GM18873 (cell line): ENCODE results near the gene UBASH3B.

Experiments
- ATAC-seq: cut with Tn5 transposase; IDR thresholded peaks from one replicate; pipeline ENCODE4 v1.9.1; 2021; ENCODE audit warnings: mild to moderate bottlenecking, moderate library complexity, moderate number of reproducible peaks; ENCODE audit not compliant: unreplicated experiment, low FRiP score

Gene UBASH3B

DNA sequence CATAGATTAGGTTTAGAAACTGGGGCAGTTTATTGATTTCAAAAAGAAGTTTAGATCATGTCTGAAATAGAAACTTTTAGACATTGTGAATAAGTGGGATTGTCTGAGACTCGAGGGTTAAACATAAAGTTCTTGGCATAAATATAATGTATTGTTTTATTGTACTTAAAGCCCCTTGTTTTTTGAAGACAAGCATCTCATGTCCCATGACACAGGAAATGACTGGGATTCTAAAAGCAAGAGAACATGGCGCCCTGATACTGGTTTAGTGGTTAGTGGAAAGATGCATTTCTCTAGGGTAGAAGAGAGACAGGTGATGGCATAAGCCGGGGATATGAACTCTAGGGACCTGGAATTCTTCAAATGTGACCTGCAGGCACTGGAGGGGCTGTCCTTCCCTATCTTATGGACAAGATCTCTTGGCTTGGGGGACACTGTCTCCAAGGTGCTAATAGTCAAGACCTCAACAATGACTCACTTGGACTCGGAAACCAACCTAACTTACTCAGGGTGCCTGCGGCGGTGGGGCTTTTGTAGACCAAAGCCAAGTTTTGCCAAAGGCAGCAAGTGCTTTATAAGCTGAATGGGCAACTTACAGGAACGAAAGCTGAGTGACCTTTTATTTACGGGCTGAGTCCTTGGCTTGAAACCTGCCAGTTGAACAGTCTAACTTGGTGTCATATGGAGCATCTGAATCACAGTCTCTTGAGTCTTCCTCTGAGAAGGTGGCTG lies 48.2 kb downstream of the UBASH3B start:
- ATAC-seq = no peak

DNA sequence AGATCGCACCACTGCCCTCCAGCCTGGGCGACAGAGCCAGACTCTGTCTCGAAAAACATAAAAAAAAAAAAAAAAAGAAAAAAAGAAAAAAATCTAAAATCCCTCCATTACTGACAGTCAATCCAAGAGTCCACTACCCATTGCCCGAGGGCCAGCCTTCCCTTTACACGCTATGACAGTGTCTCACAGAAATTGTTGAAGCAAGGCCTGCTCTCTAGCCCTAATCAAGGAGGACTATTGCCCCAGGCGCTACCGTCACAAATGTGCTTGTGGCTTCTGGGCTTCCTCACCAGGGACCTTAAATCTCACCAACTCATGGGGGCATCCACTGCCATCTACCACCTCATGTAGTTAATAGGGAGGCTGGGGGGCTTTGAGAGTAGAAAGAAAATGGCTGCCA lies 49.9 kb downstream of the UBASH3B start:
- ATAC-seq = no peak

DNA sequence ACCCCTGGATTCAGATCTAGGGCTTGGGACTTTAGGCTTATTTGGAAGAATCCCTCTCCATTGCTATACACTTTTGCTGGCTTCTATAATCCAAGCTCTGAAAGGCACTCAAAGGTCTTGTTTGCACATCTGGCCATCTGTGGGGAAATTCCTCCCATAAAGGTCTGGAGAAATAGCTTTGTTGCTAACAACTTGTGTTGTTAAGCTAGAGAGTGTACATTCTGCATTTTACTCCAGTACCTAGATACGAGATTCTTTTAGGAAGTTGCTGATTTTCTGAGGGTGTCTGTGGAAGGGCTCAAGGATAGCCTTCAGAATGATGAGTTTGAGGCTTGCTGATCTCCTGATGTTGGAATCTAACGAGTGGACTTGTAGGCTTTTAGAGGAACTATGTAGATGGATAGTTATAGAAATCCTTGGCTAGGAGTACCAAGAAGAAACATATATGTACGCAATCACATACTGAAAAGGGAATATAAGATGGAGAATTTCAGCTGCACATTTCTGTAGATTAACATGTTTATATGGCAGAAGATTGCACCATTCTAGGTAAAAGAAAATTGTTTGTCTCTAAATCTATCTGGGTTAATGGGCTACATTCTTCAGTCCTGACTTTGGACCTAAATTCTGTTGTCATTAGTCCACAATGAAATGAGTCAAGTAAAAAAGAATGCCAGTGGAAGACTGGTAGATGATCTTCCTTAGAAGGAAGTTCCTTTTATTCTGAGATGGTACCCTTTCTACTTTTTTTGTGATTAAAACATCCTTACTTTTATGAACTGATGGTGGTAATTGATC lies 51.0 kb downstream of the UBASH3B start:
- no peak for ATAC-seq

- no peak for ATAC-seq
Observed at GRCh38 chr11:122707111-122707510, 51.6 kb downstream of the UBASH3B start.

- no peak for ATAC-seq
Observed at GRCh38 chr11:122707901-122708300, 52.4 kb downstream of the UBASH3B start.

GRCh38 chr11:122709039-122709760 lies 53.7 kb downstream of the UBASH3B start:
- no peak for ATAC-seq

DNA sequence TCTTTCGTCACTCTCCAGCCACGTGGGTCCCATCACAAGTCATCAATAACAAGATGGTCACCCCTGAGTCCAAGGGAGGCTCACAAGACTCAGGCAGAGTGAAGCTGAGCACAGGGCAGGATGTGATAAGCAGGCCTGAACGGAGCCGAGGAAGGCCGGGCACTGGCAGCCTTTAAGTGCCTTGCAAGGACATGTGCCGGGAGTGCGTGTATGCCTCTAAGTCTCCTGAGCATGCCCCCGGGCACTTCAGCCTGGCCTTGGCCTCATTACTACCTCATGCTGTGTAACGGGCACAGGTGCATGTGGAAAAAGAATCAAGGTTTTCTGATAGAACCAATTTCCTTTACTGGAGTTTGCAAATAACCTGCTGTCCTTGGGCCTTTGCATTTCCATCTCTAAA lies 55.8 kb downstream of the UBASH3B start:
- no peak for ATAC-seq

- ATAC-seq = no peak
Observed at GRCh38 chr11:122711831-122712381, 56.4 kb downstream of the UBASH3B start.

GRCh38 chr11:122714004-122714403 lies 58.5 kb downstream of the UBASH3B start:
- no peak for ATAC-seq

- no peak for ATAC-seq
Observed at GRCh38 chr11:122714484-122714883, 59.0 kb downstream of the UBASH3B start.

DNA sequence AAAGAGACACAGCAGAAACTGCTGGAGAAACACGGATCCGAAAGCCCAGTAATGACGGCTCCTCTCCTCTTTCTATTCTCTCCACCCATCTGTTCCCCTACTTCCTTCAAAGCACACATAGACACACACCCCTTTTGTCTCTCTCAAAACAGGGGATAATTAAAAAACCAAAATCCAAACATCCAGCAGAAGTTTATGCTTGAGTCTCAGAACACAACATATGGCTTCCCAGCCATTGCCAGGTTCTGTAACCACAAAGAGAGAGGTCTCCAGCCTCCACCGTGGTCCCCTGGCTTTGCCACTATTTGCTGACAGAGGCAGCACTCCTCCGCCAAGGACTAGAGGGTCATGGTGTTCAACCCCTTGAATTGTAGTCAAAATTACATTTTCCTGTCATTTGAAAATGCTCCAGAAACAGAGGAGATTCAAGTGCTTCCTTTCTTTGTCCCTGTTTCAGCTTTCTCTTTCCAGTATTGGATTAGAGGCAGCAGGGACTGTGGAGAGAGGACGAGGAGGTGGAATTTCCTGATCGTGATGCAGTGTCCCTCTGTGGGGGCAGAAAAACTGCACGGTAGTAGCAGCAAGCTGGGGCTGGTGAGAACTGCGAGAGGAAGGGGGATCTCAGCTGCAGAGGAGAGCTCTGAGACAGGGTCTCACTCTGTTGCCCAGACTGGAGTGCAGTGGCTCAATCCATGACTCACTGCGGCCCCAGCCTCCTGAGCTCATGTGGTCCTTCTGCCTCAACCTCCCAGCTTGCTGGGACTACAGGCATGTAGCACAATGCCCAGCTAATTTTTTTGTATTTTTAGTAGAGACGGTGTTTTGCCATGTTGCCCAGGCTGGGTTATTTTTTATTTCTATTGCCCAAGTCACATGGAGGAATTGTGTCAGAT lies 60.3 kb downstream of the UBASH3B start:
- no peak for ATAC-seq

DNA sequence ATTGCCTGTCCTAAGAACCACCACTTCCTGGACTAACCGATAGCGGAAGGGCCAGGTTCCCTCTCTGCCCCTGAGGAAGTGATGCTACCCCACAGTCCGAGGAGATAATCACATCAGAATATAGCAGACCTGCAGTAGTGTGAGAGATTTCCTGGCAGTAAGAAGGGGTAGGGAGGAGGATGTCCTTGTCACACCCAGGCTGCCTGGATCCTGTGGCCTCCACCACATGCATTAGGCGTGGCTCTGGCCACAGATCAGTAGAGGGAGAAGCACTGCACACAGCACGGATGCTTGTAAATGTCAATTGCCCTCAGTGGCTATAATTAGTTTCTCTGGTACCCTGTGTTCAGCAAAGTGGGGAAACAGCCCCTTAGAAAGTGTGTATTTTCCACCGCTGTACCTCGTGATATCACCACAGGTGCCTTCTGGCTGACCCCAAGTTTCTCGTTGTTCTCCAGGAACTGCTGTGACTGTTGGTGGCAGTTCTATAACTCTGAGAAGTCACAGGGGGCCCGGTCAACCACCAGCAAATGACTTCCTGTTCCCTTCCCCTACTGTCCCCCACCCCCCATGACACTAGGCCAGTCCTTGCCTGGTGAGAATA lies 61.8 kb downstream of the UBASH3B start:
- ATAC-seq = peak; percentile 73

GRCh38 chr11:122720107-122720881 lies 64.8 kb downstream of the UBASH3B start:
- ATAC-seq = no peak

DNA sequence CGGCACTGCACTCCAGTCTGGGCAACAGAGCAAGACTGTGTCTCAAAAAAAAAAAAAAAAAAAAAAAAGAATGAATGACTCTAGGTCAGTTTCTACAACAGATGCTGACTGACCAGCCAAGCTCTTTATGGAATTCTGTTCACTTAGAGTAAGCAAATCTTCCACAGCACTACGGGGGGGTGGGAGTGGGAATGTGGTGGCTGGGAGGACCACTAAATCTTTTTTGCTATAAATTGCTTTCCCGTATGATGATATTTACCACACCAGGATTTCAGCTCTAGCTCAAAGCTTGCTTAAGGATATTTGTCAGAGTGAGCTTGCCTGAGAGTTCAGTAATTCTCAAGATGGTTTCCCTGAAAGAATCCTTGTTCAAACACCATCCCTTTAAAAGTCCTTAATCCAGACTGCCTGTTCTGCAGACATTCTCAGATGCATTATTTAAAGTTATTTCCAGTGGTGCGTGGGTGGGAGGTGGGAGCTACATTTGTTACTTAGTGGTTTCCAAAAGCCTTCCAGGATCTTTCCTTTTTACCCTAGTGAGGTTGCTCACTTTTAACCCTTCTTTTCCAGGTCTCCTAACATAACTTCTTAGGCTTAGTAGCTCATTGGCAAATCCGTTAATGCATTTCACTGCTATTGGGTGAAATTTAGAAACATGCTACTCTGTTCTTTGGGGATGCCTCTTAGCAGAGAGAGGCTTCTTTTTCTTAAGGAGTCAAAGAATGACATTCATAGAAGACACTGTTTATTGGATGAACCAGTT lies 65.9 kb downstream of the UBASH3B start:
- ATAC-seq = no peak

GRCh38 chr11:122721964-122722266 lies 66.4 kb downstream of the UBASH3B start:
- ATAC-seq = no peak

GRCh38 chr11:122723106-122723505 lies 67.6 kb downstream of the UBASH3B start:
- ATAC-seq = no peak

GRCh38 chr11:122723576-122723975 lies 68.1 kb downstream of the UBASH3B start:
- ATAC-seq = no peak

GRCh38 chr11:122724520-122724919 lies 69.0 kb downstream of the UBASH3B start:
- ATAC-seq = no peak
